ENCODE data around the gene RGL1. TPM values are rescaled to one million over a fixed set of nuclear protein-coding genes. Genes with fewer than 3 reads are reported as not detected.
"Not testable (repeated sequence)": the region's sequence is repeated elsewhere in the genome, so short reads cannot be mapped to it uniquely, and the experiment has no call there.

Gene RGL1
- total RNA-seq, result 1 to 10 TPM; 2.0 TPM

DNA sequence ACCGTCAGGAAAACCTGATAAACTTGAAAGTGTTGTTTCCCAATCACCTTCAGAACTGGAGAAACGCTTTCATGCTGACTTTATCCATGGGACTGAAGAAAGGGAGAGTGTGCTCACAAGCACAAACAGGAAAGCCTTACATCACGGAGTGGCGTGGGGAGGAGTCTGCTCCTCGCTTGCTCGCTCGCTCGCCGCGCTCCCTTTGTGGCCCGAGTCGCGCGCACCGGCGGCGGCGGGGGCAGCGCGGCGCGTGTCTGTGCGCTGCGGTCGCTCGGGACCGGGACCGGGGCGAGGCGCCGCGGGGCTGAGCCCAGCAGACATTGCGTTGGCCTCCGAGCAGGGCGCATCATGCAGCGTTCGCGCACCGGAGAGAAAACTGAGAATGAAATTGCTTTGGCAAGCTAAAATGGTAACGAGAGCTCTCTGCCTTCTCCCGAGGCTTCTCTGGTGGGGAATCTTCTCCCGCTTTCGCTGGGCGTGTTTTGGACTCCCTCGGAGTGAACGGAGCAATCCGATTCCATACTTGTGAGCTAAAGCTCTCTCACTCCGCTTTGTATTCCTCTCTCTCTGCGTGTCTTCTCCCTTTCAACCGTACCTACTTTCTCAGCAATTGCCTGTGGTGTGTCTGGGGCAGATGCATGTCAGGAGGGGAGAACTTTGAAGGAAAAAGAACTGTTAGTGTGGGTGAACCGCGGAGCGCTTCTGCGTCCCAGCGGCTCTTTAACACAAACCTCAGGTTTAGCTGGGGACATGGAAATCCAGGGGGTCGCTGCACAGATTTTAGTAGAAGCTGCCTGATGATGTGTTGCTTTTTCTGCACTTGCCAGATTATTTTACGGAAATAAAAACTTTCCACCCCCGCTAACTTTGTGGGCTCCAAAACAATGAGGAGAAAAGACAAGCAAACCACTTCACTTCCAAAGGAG lies at the start of gene RGL1:
TSS of gene RGL1 (plus strand) at position 205 of the 926 bp plus-strand sequence. CDS start at position 383, 178 bp downstream.
- peaks cover 11% of the 10 kb centered on the region for H3K4me1 Mint-ChIP-seq
- CTCF ChIA-PET, result interaction anchor here (0.6 to 0.8 kb wide), 2 partner anchors 269 to 557 kb away, joined by 3 read pairs; no protein-coding TSS in a partner anchor
- DNase-seq (peak; percentile 55), ATAC-seq (peak; percentile 80)
- intact Hi-C loops (cut with DNase I, micrococcal nuclease), result loop anchor here in 1 of 2 experiments (10.0 kb wide), 1 partner anchor 110 kb away; no protein-coding TSS in a partner anchor
- peaks cover 20% of the 10 kb centered on the region for H3K9me3 Mint-ChIP-seq (ENCODE audit: low read depth)
- POLR2A ChIA-PET, result no interaction called here
- peak within 1 kb of the TSS; percentile 80 for H3K4me3 Mint-ChIP-seq
- H3K36me3 Mint-ChIP-seq (ENCODE audit: low read depth), result peaks cover 6% of the 10 kb centered on the region
- peaks cover 13% of the 10 kb centered on the region for H3K27me3 Mint-ChIP-seq
- H3K27ac Mint-ChIP-seq, result peak within 1 kb of the TSS; percentile 43

DNA sequence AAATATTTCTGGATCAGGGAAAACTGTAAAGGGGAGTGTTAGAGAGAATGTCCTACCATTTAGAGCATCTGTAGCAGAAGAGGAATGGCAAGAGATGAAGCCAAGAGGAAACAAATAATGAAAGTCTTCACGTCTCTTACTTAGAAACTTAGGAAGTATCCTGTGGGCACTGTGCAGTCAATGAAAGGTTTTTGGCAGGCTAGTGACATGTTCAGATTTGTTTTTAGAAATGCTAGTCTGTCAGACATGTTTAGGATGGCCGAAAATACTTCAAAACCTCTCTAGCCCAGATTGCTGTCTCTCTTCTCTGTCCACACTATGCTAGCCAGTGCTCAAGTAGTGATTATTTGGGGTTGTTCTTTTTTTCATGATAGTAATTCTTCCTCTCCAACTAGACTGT lies 48.6 kb upstream of the RGL1 start:
- H3K27ac Mint-ChIP-seq, result no peak overlapping the region
- H3K36me3 Mint-ChIP-seq (ENCODE audit: low read depth), result peaks cover 5% of the 10 kb centered on the region

DNA sequence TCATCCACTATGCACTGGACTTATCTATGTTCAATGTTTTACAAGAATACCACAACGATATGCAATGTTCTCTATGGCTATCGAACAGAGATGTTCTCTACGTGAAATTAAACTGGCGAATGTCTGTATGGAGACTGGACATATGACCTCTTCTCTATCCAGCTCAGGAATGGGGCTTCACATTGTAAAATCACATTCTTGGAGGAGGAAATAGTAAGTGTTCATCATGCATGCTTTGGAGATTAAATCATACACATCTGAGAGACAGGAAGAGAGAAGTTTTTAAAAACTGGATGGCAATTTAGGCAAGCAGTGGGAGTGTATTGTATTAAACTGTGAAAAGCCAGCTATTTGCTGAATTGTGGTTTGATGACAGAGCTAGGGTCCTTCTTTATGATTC lies 47.9 kb upstream of the RGL1 start:
- H3K36me3 Mint-ChIP-seq (ENCODE audit: low read depth), result peaks cover 5% of the 10 kb centered on the region
- no peak overlapping the region for H3K27ac Mint-ChIP-seq
- POLR2A ChIA-PET, result no interaction called here
- H3K4me3 Mint-ChIP-seq, result no peak overlapping the region
- H3K27me3 Mint-ChIP-seq, result no peaks in the 10 kb centered on the region
- no peak for DNase-seq
- intact Hi-C loops (cut with DNase I, micrococcal nuclease), result no loop called here
- no peaks in the 10 kb centered on the region for H3K4me1 Mint-ChIP-seq
- CTCF ChIA-PET, result no interaction called here
- no peak for ATAC-seq
- H3K9me3 Mint-ChIP-seq (ENCODE audit: low read depth), result peaks cover 1% of the 10 kb centered on the region

More for the DNA sequence above, 48.6 kb upstream of the RGL1 start:
- ATAC-seq (no peak), DNase-seq (no peak)
- Mint-ChIP-seq H3K27me3 (no peaks in the 10 kb centered on the region), H3K9me3 (ENCODE audit: low read depth) (peaks cover 1% of the 10 kb centered on the region), H3K4me1 (no peaks in the 10 kb centered on the region), H3K4me3 (no peak overlapping the region)
- POLR2A ChIA-PET, result no interaction called here
- intact Hi-C loops (cut with DNase I, micrococcal nuclease), result no loop called here
- CTCF ChIA-PET, result no interaction called here

DNA sequence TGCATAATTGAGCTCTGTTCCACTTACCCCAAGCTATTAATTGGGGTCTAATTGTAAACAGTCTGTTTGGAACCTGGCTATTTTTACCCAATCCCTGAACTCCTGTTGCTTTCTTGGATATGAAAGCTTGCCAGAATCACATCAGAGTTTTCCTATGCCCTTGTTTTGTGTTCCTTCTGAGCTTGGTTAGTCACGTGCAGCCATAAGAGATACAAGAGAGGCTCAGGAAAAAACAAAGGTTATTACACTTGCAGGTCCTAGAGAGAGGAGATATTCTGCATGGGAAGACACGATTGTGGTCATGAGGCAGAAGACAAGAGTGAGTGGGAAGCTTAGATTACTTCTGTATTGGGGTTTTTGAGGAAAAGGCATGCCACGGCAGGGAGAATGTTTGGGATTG lies 46.0 kb upstream of the RGL1 start:
- Mint-ChIP-seq H3K4me3 (no peak overlapping the region), H3K4me1 (no peaks in the 10 kb centered on the region), H3K27me3 (no peaks in the 10 kb centered on the region), H3K36me3 (ENCODE audit: low read depth) (peaks cover 4% of the 10 kb centered on the region), H3K27ac (no peak overlapping the region), H3K9me3 (ENCODE audit: low read depth) (peaks cover 7% of the 10 kb centered on the region)
- ChIA-PET POLR2A (no interaction called here), CTCF (no interaction called here)
- intact Hi-C loops (cut with DNase I, micrococcal nuclease), result no loop called here
- ATAC-seq (no peak), DNase-seq (no peak)

DNA sequence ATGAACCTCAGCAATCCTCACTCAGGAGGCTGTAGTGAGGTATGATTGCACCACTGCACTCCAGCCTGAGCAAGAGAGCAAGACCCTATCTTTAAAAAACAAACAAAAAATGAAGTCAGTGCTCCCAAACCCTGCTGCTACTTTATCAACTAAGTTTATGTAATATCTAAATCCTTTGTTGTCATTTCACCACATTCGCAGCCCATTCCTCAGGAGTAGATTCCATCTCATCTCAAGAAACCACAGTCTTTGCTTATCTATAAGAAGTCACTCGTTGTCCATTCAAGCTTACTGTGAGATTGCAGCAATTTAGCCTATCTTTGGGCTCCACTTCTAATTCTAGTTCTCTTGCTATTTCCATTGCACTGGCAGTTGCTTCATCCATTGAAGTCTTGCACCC lies 44.3 kb upstream of the RGL1 start:
- intact Hi-C loops (cut with DNase I, micrococcal nuclease), result no loop called here
- no peaks in the 10 kb centered on the region for H3K27me3 Mint-ChIP-seq
- no peaks in the 10 kb centered on the region for H3K4me1 Mint-ChIP-seq
- peaks cover 14% of the 10 kb centered on the region for H3K36me3 Mint-ChIP-seq (ENCODE audit: low read depth)
- H3K4me3 Mint-ChIP-seq, result no peak overlapping the region
- ATAC-seq (no peak), DNase-seq (no peak)
- ChIA-PET CTCF (no interaction called here), POLR2A (no interaction called here)
- H3K27ac Mint-ChIP-seq, result no peak overlapping the region
- H3K9me3 Mint-ChIP-seq (ENCODE audit: low read depth), result peaks cover 10% of the 10 kb centered on the region

DNA sequence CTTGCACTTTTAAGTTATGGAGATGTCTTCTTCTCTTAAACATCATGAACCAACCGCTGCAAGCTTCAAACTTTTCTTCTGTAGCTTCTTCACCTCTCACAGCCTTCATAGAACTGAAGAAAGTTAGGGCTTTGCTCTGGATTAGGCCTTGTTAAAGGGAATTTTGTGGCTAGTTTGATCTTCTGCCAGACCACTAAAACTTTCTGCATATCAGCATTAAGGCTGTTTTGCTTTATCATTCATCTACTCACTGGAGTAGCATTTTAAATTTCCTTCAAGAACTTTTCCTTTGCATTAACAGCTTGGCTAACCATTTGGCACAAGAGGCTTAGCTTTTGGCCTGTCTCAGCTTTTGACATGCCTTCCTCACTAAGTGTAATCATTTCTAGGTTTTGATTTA lies 43.0 kb upstream of the RGL1 start:
- Mint-ChIP-seq H3K36me3 (ENCODE audit: low read depth) (peaks cover 14% of the 10 kb centered on the region), H3K4me3 (no peak overlapping the region), H3K9me3 (ENCODE audit: low read depth) (peaks cover 10% of the 10 kb centered on the region), H3K27ac (no peak overlapping the region), H3K27me3 (no peaks in the 10 kb centered on the region), H3K4me1 (no peaks in the 10 kb centered on the region)
- DNase-seq, result no peak
- intact Hi-C loops (cut with DNase I, micrococcal nuclease), result no loop called here
- POLR2A ChIA-PET, result no interaction called here
- ATAC-seq, result no peak
- CTCF ChIA-PET, result no interaction called here

DNA sequence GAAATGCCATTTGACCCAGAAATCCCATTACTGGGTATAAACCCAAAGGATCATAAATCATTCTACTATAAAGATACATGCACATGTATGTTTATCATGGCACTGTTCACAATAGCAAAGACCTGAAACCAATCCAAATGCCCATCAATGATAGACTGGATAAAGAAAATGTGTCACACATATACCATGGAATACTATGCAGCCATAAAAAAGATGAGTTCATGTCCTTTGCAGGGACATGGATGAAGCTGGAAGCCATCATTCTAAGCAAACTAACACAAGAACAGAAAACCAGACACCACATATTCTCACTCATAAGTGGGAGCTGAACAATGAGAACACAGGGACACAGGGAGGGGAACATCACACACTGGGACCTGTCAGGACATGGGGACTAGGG lies 42.1 kb upstream of the RGL1 start:
- Mint-ChIP-seq H3K9me3 (ENCODE audit: low read depth) (peaks cover 10% of the 10 kb centered on the region), H3K36me3 (ENCODE audit: low read depth) (peaks cover 14% of the 10 kb centered on the region)
- DNase-seq; POLR2A ChIA-PET; H3K4me3 Mint-ChIP-seq; intact Hi-C loops (cut with DNase I, micrococcal nuclease); H3K27ac Mint-ChIP-seq; CTCF ChIA-PET; H3K4me1 Mint-ChIP-seq; H3K27me3 Mint-ChIP-seq; ATAC-seq: not testable (repeated sequence)

DNA sequence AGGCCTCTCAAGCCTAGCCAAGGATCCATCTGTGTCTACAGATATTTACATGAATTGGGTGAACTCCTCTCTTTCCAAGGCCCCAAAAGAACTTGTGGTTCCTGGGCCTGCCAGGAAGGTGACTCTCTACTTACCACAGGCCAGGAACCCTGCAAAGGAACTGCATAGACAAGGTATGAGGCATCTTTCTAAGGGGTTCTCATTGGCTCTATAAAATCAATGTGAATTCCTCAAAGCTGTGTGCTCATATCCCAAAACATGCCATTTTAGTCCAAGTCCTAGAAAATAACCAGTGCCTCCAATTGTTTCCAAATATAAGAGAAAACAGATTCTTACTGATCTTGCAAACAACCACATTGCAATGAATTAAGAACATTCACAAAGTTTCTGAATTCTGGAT lies 39.9 kb upstream of the RGL1 start:
- H3K4me3 Mint-ChIP-seq, result no peak overlapping the region
- intact Hi-C loops (cut with DNase I, micrococcal nuclease), result no loop called here
- ChIA-PET POLR2A (no interaction called here), CTCF (interaction anchor here (0.7 kb wide), 2 partner anchors 151 to 295 kb away, joined by 3 read pairs; no protein-coding TSS in a partner anchor)
- ATAC-seq (no peak), DNase-seq (no peak)
- peaks cover 10% of the 10 kb centered on the region for H3K9me3 Mint-ChIP-seq (ENCODE audit: low read depth)
- H3K27me3 Mint-ChIP-seq, result no peaks in the 10 kb centered on the region
- no peak overlapping the region for H3K27ac Mint-ChIP-seq
- no peaks in the 10 kb centered on the region for H3K4me1 Mint-ChIP-seq
- H3K36me3 Mint-ChIP-seq (ENCODE audit: low read depth), result peaks cover 14% of the 10 kb centered on the region

DNA sequence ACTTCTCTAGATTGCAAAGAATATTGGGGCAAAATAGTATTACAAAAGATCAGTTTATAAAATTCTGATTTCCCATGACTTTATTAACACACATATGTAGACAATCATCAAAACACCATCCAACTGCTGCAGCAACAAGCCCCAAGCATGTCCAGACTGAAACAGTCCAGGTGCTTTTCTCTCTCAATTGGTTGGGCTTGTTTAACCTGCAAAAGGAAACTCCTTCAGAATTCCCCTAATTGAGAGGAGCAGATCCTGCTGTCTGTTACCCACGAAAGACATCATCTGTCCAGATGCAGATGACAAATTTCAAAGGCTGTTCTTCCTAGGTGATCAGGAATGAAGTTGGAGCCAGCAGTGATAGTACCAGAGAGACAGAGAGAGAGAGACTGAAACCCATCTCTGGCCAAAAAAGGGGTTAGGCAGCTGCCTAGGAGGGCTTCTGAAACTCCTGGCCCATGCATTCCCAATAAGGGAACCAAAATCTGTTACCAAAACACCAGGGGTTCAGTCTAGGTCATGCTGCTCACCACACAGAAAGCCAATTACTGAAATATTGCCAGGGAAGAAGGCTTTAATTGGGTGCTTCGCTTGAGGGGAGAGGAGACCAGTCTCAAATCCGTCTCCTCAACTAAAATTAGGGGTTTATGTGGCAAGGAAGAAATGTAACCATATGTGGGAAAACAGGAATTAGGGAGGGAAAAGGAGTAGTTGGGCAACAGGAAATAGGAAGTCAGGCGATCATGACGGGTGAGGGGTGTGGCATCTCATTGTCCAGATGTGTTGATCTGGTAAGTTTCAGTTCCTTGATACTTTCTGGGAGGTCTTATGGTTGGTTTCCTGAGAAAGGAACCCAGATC lies 34.7 kb upstream of the RGL1 start:
- Mint-ChIP-seq H3K27ac (no peak overlapping the region), H3K9me3 (ENCODE audit: low read depth) (peaks cover 18% of the 10 kb centered on the region), H3K27me3 (no peaks in the 10 kb centered on the region), H3K36me3 (ENCODE audit: low read depth) (peaks cover 5% of the 10 kb centered on the region), H3K4me3 (no peak overlapping the region), H3K4me1 (no peaks in the 10 kb centered on the region)
- ATAC-seq, result no peak
- CTCF ChIA-PET, result no interaction called here
- intact Hi-C loops (cut with DNase I, micrococcal nuclease), result no loop called here
- POLR2A ChIA-PET, result no interaction called here
- no peak for DNase-seq

DNA sequence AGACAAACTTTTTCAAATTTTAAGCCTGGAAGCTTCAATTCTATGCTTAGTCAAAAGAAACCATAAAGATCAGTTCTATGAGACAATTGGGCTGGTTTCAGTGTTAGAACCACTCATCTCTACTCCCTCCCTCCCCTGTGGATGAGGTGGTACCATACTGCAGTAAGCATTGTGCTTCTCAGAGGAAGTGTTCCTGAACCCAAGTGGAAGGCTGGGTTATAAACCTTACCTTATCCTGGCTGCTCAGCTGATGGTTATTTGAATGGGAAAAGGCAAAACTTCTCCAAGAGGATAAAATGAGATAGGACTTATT lies 34.1 kb upstream of the RGL1 start:
- ChIA-PET POLR2A (no interaction called here), CTCF (no interaction called here)
- peaks cover 20% of the 10 kb centered on the region for H3K9me3 Mint-ChIP-seq (ENCODE audit: low read depth)
- ATAC-seq, result no peak
- no peak for DNase-seq
- intact Hi-C loops (cut with DNase I, micrococcal nuclease), result no loop called here
- H3K27me3 Mint-ChIP-seq, result no peaks in the 10 kb centered on the region
- H3K4me3 Mint-ChIP-seq, result no peak overlapping the region
- no peaks in the 10 kb centered on the region for H3K4me1 Mint-ChIP-seq
- H3K36me3 Mint-ChIP-seq (ENCODE audit: low read depth), result peaks cover 5% of the 10 kb centered on the region
- no peak overlapping the region for H3K27ac Mint-ChIP-seq

DNA sequence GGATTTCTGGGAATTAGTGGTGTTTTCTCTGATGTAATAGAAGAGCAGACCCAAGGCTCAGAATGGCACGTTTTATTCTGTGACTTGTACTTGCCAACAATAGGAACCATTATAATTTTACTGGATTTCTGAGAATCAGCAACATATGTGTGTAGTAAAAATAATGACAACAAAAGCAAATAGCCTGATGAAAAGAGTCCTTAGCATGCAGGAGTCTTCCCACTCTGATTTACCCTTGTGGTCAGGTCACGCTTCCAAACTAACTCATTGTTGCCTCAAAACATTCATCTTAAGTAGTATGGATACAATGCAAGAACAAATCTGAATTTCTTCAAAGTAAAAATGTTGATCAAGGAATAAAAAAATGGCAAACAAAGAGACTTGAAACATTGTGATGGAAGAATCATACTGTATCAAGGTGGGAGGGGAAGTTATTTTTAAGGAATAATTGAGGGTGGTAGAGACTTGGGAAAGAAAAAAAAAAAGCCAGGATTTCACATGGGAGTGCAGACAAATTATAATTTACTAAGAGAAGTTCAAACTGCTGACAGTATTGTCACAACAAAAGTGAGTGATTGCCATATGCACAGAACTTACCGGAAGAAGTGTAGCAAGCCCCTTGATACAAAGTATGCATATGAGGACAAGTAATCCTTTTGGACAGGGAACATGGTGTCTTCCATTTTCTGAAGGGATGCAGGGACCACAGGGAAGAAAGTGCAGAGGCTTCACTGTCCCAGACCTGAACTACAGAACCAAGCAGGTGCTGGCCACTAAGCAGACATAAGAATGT lies 31.2 kb upstream of the RGL1 start:
- ATAC-seq (no peak), DNase-seq (no peak)
- H3K4me1 Mint-ChIP-seq, result no peaks in the 10 kb centered on the region
- H3K4me3 Mint-ChIP-seq, result no peak overlapping the region
- no peaks in the 10 kb centered on the region for H3K27me3 Mint-ChIP-seq
- no peak overlapping the region for H3K27ac Mint-ChIP-seq
- CTCF ChIA-PET, result no interaction called here
- H3K36me3 Mint-ChIP-seq (ENCODE audit: low read depth), result peaks cover 5% of the 10 kb centered on the region
- intact Hi-C loops (cut with DNase I, micrococcal nuclease), result no loop called here
- peaks cover 20% of the 10 kb centered on the region for H3K9me3 Mint-ChIP-seq (ENCODE audit: low read depth)
- POLR2A ChIA-PET, result no interaction called here
